Neural crest cell (in vitro differentiated cells): ENCODE measurements around the gene TMEFF2. TPM values are rescaled to one million over a fixed set of nuclear protein-coding genes. Genes with fewer than 3 reads are reported as not detected.

Experiments used
- DNase-seq: peaks from one replicate; pipeline ENCODE4 v3.0.0; 2021; ENCODE audit warnings: low read depth, mixed read lengths, low spot score
- H3K27ac Mint-ChIP-seq: one replicate; pipeline ENCODE4 v1.8.0; 2021; ENCODE audit warnings: mild to moderate bottlenecking, mixed read lengths; ENCODE audit not compliant: unreplicated experiment
- H3K27me3 Mint-ChIP-seq: 2 replicates; pipeline ENCODE4 v1.8.0; 2021; ENCODE audit warnings: low read depth, mild to moderate bottlenecking, mixed read lengths
- H3K36me3 Mint-ChIP-seq: 2 replicates; pipeline ENCODE4 v1.8.0; 2021; ENCODE audit warnings: low read depth, mild to moderate bottlenecking, mixed read lengths
- H3K4me1 Mint-ChIP-seq: 2 replicates; pipeline ENCODE4 v1.8.0; 2021; ENCODE audit warnings: mixed read lengths
- H3K4me3 Mint-ChIP-seq: one replicate; pipeline ENCODE4 v1.8.0; 2021; ENCODE audit warnings: mild to moderate bottlenecking, mixed read lengths
- H3K9me3 Mint-ChIP-seq: 2 replicates; pipeline ENCODE4 v1.8.0; 2021; ENCODE audit warnings: mixed read lengths
- total RNA-seq: library from RNA; stranded (reverse); gene quantifications from 2 replicates; pipeline ENCODE4 v1.2.1, GENCODE V29; 2021
- TF ChIP-seq, protein P1 (sequence below): fragments of 200-600 bp; sonication (generic); conservative IDR thresholded peaks from 2 replicates; pipeline ENCODE4 v1.5.0; 2021; ENCODE audit warnings: antibody characterized with exemption, mild to moderate bottlenecking

Gene TMEFF2
- total RNA-seq, 1 donor from 2014 or later: 2.9 TPM

DNA sequence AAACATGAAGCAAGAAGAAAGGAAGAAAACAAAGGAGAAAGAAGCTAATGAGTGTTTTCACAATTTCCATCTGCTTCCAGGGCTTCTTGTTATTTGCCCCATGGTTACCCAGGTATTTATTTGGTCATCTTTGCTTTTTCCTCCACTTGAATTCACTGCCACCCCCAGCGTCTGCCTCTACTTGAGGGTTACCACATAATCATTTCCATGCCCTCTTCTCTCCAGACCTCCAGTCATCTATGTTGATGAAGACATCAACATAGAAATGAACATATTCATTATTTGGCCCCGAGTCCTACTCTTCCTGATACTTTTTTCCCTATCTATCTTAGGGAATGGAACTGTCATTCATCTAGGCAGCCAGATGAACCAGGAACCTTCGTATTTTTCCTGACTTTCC lies 214.2 kb downstream of the TMEFF2 start:
- Mint-ChIP-seq H3K36me3 (no peaks in the 10 kb centered on the region), H3K27me3 (no peaks in the 10 kb centered on the region), H3K4me1 (peaks cover 7% of the 10 kb centered on the region), H3K27ac (no peak overlapping the region), H3K4me3 (no peak overlapping the region), H3K9me3 (peaks cover 6% of the 10 kb centered on the region)
- TF ChIP-seq, protein P1, sequence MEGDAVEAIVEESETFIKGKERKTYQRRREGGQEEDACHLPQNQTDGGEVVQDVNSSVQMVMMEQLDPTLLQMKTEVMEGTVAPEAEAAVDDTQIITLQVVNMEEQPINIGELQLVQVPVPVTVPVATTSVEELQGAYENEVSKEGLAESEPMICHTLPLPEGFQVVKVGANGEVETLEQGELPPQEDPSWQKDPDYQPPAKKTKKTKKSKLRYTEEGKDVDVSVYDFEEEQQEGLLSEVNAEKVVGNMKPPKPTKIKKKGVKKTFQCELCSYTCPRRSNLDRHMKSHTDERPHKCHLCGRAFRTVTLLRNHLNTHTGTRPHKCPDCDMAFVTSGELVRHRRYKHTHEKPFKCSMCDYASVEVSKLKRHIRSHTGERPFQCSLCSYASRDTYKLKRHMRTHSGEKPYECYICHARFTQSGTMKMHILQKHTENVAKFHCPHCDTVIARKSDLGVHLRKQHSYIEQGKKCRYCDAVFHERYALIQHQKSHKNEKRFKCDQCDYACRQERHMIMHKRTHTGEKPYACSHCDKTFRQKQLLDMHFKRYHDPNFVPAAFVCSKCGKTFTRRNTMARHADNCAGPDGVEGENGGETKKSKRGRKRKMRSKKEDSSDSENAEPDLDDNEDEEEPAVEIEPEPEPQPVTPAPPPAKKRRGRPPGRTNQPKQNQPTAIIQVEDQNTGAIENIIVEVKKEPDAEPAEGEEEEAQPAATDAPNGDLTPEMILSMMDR: no peak
- DNase-seq: no peak

DNA sequence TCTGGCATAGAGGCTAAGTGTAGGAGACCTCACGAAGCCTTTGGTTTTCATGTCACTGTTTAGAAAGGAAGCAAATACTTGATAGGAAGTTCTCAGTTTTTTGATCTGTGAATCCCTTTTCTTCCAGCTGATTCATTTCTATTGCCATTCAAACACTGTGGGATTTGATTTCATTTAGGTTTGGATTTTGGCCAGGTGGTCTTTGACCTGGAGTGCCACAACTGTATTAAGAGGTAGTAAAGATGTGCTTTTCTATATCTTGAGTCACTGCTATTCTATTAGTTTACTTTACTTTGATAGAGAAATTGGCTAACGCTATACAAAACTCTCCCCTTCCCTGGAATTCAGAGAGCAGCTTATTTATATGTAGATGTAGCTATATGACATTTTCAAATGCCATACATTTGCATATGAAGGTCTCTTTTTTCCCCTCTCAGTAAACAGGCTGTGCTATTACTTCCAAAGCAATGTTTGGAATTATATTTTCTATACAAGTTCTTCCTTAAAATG lies 215.5 kb downstream of the TMEFF2 start:
- Mint-ChIP-seq H3K4me1 (peaks cover 7% of the 10 kb centered on the region), H3K9me3 (peaks cover 12% of the 10 kb centered on the region), H3K36me3 (no peaks in the 10 kb centered on the region), H3K4me3 (no peak overlapping the region), H3K27ac (no peak overlapping the region), H3K27me3 (no peaks in the 10 kb centered on the region)
- TF ChIP-seq, protein P1: no peak
- DNase-seq: no peak

DNA sequence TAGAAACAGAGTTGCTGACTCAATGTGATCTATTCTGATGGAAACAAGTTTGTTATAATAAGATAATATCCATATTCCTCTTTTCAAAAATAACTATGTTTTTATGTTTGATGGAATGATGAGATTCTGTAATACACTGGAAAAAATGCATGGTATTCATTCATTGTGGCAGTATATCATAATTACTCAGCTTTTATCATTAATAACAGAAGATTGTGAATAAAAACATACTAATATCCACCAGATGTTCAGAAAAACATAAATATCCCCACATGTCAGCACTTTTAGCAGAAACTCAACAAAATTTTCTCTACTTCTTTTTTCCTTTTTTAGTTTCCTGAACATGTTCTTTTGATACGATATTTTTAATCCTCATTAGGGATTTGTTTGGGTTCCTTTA lies 217.0 kb downstream of the TMEFF2 start:
- H3K4me1 Mint-ChIP-seq: peaks cover 7% of the 10 kb centered on the region
- no peak overlapping the region for H3K4me3 Mint-ChIP-seq
- no peak for DNase-seq
- TF ChIP-seq, protein P1: no peak
- no peaks in the 10 kb centered on the region for H3K27me3 Mint-ChIP-seq
- H3K9me3 Mint-ChIP-seq: peaks cover 14% of the 10 kb centered on the region
- peaks cover 3% of the 10 kb centered on the region for H3K36me3 Mint-ChIP-seq
- H3K27ac Mint-ChIP-seq: no peak overlapping the region

DNA sequence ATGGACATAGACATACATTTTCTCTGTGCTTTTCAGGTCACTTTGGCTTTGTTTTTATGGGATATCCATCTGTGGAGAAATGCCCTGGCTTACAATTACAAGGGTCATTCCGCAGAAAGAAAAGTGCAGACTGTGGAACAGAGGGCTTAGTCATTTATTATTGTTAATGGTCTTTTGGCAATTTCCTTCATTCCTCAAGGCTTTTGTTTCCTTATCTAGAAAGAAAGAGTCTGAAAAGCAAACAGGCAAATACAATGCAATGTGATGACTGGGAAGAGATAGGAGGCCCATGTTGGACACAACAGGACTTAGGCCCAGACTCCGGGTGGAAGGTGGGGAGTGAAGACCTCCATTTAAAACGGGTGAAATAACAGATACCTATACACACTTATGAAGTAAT lies 218.3 kb downstream of the TMEFF2 start:
- Mint-ChIP-seq H3K27me3 (no peaks in the 10 kb centered on the region), H3K9me3 (peaks cover 14% of the 10 kb centered on the region), H3K27ac (peak overlapping the region; percentile 9), H3K36me3 (peaks cover 3% of the 10 kb centered on the region), H3K4me1 (peaks cover 7% of the 10 kb centered on the region), H3K4me3 (no peak overlapping the region)
- no peak for DNase-seq
- TF ChIP-seq, protein P1: no peak

DNA sequence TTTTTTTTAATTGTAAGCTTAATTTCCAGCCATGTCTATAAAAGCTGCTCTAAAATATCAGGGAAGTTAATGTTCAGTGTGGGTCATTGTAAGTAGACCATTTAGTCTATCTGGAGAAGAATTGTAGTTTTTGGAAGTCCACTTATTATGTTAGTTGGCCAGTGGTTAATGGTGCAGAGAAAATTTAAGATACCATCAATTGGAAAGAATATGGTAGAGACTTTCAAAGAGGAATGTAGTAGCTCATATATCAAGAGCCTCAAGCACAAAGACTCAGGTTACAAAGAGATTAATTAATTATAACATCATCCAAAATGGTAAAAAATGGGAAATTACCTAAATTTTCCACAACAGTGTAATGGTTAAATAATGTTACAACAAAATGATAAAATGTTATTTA lies 220.1 kb downstream of the TMEFF2 start:
- Mint-ChIP-seq H3K4me1 (peaks cover 7% of the 10 kb centered on the region), H3K27me3 (no peaks in the 10 kb centered on the region), H3K36me3 (peaks cover 3% of the 10 kb centered on the region), H3K4me3 (no peak overlapping the region), H3K9me3 (peaks cover 10% of the 10 kb centered on the region), H3K27ac (no peak overlapping the region)
- TF ChIP-seq, protein P1: no peak
- DNase-seq: no peak

DNA sequence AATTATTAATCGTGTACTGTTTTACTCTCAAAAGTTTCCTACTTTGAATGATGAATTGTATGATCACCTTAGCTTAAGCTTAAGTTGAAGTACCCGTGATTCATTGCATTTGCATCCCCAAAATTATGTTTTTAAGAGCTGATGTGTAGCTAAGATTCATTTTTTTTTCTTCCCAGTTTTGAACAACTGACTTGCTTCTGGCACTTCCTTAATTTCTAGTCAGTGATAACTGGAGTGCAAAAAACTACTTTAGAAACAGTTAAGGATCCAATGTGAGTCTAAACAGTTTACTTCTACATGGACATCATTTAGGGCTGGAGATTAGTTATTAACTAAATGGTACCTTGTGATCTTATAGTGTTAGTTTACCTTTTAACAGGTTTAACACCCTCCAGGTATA lies 223.9 kb downstream of the TMEFF2 start:
- Mint-ChIP-seq H3K4me3 (no peak overlapping the region), H3K27ac (no peak overlapping the region), H3K36me3 (peaks cover 3% of the 10 kb centered on the region), H3K4me1 (no peaks in the 10 kb centered on the region), H3K9me3 (peaks cover 10% of the 10 kb centered on the region), H3K27me3 (no peaks in the 10 kb centered on the region)
- TF ChIP-seq, protein P1: no peak
- no peak for DNase-seq
